HG02623 (cell line): ENCODE results near the gene SH3PXD2A.
A peak's percentile ranks its signal among the peaks of the same experiment; 100 is the strongest.

Source experiments
- ATAC-seq: cut with Tn5 transposase; IDR thresholded peaks from one replicate; pipeline ENCODE4 v1.9.1; 2021; ENCODE audit warnings: moderate library complexity; ENCODE audit not compliant: unreplicated experiment

SH3PXD2A gene

GRCh38 chr10:103711351-103711994 lies 143.9 kb downstream of the SH3PXD2A start:
- no peak for ATAC-seq

GRCh38 chr10:103710490-103710889 lies 144.9 kb downstream of the SH3PXD2A start:
- ATAC-seq, result no peak

- no peak for ATAC-seq
Observed at GRCh38 chr10:103709341-103709920, 145.9 kb downstream of the SH3PXD2A start.

GRCh38 chr10:103708627-103709288 lies 146.6 kb downstream of the SH3PXD2A start:
- no peak for ATAC-seq

GRCh38 chr10:103707956-103708626 lies 147.3 kb downstream of the SH3PXD2A start:
- no peak for ATAC-seq

GRCh38 chr10:103706762-103707161 lies 148.6 kb downstream of the SH3PXD2A start:
- ATAC-seq, result no peak

- no peak for ATAC-seq
Observed at GRCh38 chr10:103706047-103706446, 149.3 kb downstream of the SH3PXD2A start.

- no peak for ATAC-seq
Observed at GRCh38 chr10:103703941-103704919, 151.1 kb downstream of the SH3PXD2A start.

GRCh38 chr10:103701380-103702222 lies 153.8 kb downstream of the SH3PXD2A start:
- ATAC-seq, result no peak

GRCh38 chr10:103700436-103700715 lies 155.0 kb downstream of the SH3PXD2A start:
- ATAC-seq, result no peak

- ATAC-seq, result no peak
Observed at GRCh38 chr10:103699611-103700435, 155.6 kb downstream of the SH3PXD2A start.

GRCh38 chr10:103698266-103698665 lies 157.1 kb downstream of the SH3PXD2A start:
- no peak for ATAC-seq

GRCh38 chr10:103697787-103698186 lies 157.6 kb downstream of the SH3PXD2A start:
- ATAC-seq, result no peak

GRCh38 chr10:103696411-103697145 lies 158.8 kb downstream of the SH3PXD2A start:
- peak; percentile 34 for ATAC-seq

- no peak for ATAC-seq
Observed at GRCh38 chr10:103696094-103696410, 159.3 kb downstream of the SH3PXD2A start.

- ATAC-seq, result no peak
Observed at GRCh38 chr10:103695584-103696005, 159.8 kb downstream of the SH3PXD2A start.

GRCh38 chr10:103693812-103694205 lies 161.6 kb downstream of the SH3PXD2A start:
- ATAC-seq, result no peak
